ENCODE results near the gene TICAM1. TPM values are rescaled to one million over a fixed set of nuclear protein-coding genes. Genes with fewer than 3 reads are reported as not detected.
"Not testable (repeated sequence)": the region's sequence is repeated elsewhere in the genome, so short reads cannot be mapped to it uniquely, and the experiment has no call there.

Gene TICAM1
- total and polyA plus RNA-seq, 4 donors: 2.1 to 8.6 (median 5.5) TPM

- peaks cover 6 to 15% (median 8%) of the 10 kb centered on the region in 4 donors for H3K36me3 ChIP-seq (ENCODE audit: control insufficient read depth in 4 of 4, insufficient read depth in 3 of 4, low read depth in 1 of 4, low read length in 3 of 4)
- no peak overlapping the region for H3K27ac ChIP-seq (ENCODE audit: low read depth in 1 of 2, low read length in 2 of 2)
- WGBS: 98% methylated on average over 23 of the region's 23 CpGs
- H3K4me1 ChIP-seq (ENCODE audit: control insufficient read depth in 4 of 4, insufficient read depth in 4 of 4, low read length in 3 of 4): peaks cover 0 to 15% (median 8%) of the 10 kb centered on the region in 4 donors
- TF ChIP-seq NR2F2 (IDR thresholded peaks at IDR 0.05) (no peak), SP1 (IDR thresholded peaks at IDR 0.05) (no peak), EGR1 (IDR thresholded peaks at IDR 0.05; ENCODE audit: low read depth in 2 of 2) (no peak), GABPA (IDR thresholded peaks at IDR 0.05 in 1 of 2, conservative IDR thresholded peaks at IDR 0.05 in 1 of 2) (no peak), REST (IDR thresholded peaks at IDR 0.05) (no peak)
- no peaks in the 10 kb centered on the region for H3K27me3 ChIP-seq (ENCODE audit: control insufficient read depth in 4 of 4, insufficient read depth in 4 of 4, low read length in 3 of 4)
- no peak for DNase-seq (ENCODE audit: low spot score)
- H3K9me3 ChIP-seq (ENCODE audit: control insufficient read depth in 4 of 4, low read length in 3 of 4): no peaks in the 10 kb centered on the region
- no peak overlapping the region for H3K4me3 ChIP-seq (ENCODE audit: low read depth in 1 of 3, low read length in 3 of 3)
- H3K9ac ChIP-seq (ENCODE audit: low read depth in 1 of 2, low read length in 2 of 2): no peak overlapping the region
These were observed 15.9 kb upstream of the TICAM1 start for GRCh38 chr19:4847190-4847973.

- H3K27me3 ChIP-seq (ENCODE audit: control insufficient read depth in 4 of 4, insufficient read depth in 4 of 4, low read length in 3 of 4); H3K4me3 ChIP-seq (ENCODE audit: low read depth in 1 of 3, low read length in 3 of 3); H3K27ac ChIP-seq (ENCODE audit: low read depth in 1 of 2, low read length in 2 of 2); DNase-seq (ENCODE audit: low spot score); H3K9ac ChIP-seq (ENCODE audit: low read depth in 1 of 2, low read length in 2 of 2); H3K9me3 ChIP-seq (ENCODE audit: control insufficient read depth in 4 of 4, low read length in 3 of 4): not testable (repeated sequence)
- WGBS: 79% methylated on average over 9 of the region's 9 CpGs
- Histone ChIP-seq H3K4me1 (ENCODE audit: control insufficient read depth in 4 of 4, insufficient read depth in 4 of 4, low read length in 3 of 4) (peaks cover 0 to 16% (median 9%) of the 10 kb centered on the region in 4 donors), H3K36me3 (ENCODE audit: control insufficient read depth in 4 of 4, insufficient read depth in 3 of 4, low read depth in 1 of 4, low read length in 3 of 4) (peaks cover 6 to 14% (median 11%) of the 10 kb centered on the region in 4 donors)
These were observed 14.5 kb upstream of the TICAM1 start for GRCh38 chr19:4845975-4846374.

- 62% methylated on average over 10 of the region's 10 CpGs for WGBS
- Histone ChIP-seq H3K36me3 (ENCODE audit: control insufficient read depth in 4 of 4, insufficient read depth in 3 of 4, low read depth in 1 of 4, low read length in 3 of 4) (peaks cover 6 to 14% (median 12%) of the 10 kb centered on the region in 4 donors), H3K4me3 (ENCODE audit: low read depth in 1 of 3, low read length in 3 of 3) (no peak overlapping the region), H3K9ac (ENCODE audit: low read depth in 1 of 2, low read length in 2 of 2) (no peak overlapping the region), H3K27ac (ENCODE audit: low read depth in 1 of 2, low read length in 2 of 2) (peak overlapping the region in 1 of 2 donors; percentile 44), H3K27me3 (ENCODE audit: control insufficient read depth in 4 of 4, insufficient read depth in 4 of 4, low read length in 3 of 4) (no peaks in the 10 kb centered on the region), H3K9me3 (ENCODE audit: control insufficient read depth in 4 of 4, low read length in 3 of 4) (no peaks in the 10 kb centered on the region), H3K4me1 (ENCODE audit: control insufficient read depth in 4 of 4, insufficient read depth in 4 of 4, low read length in 3 of 4) (peaks cover 0 to 18% (median 9%) of the 10 kb centered on the region in 4 donors)
- DNase-seq (ENCODE audit: low spot score): no peak
- TF ChIP-seq YY1 (IDR thresholded peaks at IDR 0.05) (no peak), SP1 (IDR thresholded peaks at IDR 0.05) (peak; percentile 49), RAD21 (IDR thresholded peaks at IDR 0.05) (no peak), ATF3 (IDR thresholded peaks at IDR 0.05) (no peak), HNF4G (IDR thresholded peaks at IDR 0.05) (no peak), HNF4A (conservative IDR thresholded peaks at IDR 0.05) (no peak)
These were observed 13.1 kb upstream of the TICAM1 start for GRCh38 chr19:4844348-4845179.

Data from liver (tissue), 9 donors.